ENCODE results near the gene TOMM40.
"Not testable (repeated sequence)": the region's sequence is repeated elsewhere in the genome, so short reads cannot be mapped to it uniquely, and the experiment has no call there.

Gene TOMM40

DNA sequence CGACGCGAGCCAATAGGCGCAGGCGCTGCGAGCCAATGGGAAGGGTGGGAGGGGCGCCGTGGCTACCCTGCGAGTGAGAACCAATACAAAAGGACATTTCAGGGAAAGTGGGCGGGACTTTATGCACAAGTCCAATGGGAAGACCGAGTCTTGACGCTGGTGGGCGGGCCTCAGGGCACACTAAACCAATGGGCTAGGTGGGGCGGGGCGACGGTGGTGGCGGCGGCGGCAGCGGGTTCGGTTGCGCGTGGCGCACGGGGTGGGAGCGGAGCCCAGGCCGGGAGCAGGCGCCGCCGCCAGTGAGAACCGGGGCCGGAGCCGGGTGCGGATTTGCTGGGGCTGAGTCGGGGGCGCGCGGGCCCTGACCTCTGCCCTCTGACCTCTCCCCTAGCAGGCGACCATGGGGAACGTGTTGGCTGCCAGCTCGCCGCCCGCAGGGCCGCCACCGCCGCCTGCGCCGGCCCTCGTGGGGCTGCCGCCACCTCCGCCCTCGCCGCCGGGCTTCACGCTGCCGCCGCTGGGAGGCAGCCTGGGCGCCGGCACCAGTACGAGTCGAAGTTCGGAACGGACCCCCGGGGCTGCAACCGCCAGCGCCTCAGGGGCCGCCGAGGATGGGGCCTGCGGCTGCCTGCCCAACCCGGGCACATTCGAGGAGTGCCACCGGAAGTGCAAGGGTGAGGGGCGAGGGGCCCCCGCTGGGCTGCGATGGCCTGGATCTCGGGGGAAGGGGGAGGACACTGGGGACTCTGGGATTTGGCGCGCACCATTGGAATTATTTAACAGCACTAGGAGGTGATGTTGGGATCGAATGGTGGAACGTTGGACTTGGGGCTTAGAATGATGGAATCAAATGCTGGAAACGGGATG is at the start of gene TOMM40:
Gene TOMM40, plus strand, starts transcription at position 239 of the 867 bp plus-strand sequence. Its CDS starts 162 bp downstream, at position 401.
- DNase-seq = peak in 1 of 2 experiments; percentile 27

DNA sequence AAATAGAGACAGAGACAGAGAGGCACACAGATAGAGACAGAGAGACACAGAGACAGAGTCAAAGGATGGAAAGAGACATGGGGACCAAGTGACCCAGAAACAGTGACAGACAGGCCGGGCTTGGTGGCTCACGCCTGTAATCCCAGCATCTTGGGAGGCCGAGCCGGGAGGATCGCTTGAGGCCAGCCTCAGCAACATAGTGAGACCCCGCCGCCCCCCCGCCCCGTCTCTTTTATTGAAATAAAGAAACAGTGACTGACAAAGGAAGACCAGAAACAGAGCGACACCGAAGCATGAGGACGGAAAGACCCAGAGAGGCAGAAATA is 45.8 kb upstream of the TOMM40 start:
- DNase-seq = no peak

DNA sequence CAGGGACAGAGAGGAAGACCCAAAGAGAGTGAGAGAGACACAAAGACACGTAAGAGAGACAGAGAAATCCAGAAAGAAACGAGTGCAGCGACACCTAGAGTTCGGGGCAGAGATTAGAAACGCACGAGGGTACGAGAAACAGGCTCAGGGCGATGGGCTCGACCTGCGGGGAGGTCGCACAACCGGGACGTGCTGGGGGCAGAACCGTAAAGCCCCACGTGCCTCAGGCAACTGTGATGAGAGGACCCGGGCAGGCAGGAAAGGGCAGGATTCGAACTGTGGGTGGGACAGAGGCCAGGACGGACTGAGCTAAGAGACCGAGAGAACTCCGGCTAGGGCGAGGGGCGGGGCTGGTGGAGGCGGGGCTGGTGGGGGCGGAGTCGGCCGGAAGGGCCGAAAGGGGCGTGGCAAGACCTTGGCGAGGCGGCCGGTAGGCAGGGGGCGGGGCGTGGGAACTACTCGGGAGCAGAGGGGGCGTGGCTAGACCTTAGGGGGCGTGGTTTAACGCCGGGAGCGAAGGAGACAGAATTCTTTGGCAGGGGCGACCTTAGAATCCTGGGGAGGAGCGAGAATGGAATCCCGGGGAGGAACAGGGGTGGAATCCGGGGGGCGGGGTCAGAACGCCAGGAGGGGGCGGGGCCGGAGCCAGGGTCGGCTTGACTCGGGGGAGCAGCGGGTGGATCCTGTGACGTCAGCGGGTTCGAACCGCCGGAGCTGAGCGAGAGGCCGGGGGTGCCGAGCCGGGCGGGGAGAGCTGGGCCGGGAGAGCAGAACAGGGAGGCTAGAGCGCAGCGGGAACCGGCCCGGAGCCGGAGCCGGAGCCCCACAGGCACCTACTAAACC is 45.2 kb upstream of the TOMM40 start, which contains the start of gene NECTIN2:
Gene NECTIN2, plus strand, starts transcription at position 686 of the 843 bp plus-strand sequence. CDS start 229 bp downstream, outside the sequence.
- DNase-seq = peak; percentile 65 to 87

DNA sequence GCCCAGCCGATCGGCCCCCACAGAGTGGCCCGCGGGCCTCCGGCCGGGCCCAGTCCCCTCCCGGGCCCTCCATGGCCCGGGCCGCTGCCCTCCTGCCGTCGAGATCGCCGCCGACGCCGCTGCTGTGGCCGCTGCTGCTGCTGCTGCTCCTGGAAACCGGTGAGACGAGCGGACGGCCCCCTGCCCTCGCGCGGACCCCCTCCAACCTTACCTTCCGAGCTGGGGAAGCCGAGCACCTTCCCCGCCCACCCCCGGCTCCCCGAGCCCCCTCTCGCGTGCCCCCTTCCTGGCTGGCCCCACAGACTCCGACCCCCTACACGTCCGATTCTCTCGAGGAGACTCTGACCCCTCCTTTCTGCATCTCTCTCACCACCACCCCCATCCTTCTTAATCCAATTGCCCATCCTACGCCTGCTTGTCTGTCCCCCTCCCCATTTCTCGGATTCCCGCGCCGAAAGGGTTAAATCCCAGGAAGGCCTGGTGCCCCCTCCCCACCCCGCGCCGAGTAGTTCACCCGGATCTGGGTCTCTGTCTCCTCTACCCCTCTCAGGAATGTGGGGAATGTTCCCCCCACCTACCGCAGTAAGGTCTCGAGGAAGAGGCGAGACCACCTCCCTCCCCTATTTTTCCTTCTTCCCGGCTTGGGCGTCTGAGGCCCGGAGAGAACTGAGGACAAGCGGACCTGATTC is 44.5 kb upstream of the TOMM40 start:
- no peak for DNase-seq

DNA sequence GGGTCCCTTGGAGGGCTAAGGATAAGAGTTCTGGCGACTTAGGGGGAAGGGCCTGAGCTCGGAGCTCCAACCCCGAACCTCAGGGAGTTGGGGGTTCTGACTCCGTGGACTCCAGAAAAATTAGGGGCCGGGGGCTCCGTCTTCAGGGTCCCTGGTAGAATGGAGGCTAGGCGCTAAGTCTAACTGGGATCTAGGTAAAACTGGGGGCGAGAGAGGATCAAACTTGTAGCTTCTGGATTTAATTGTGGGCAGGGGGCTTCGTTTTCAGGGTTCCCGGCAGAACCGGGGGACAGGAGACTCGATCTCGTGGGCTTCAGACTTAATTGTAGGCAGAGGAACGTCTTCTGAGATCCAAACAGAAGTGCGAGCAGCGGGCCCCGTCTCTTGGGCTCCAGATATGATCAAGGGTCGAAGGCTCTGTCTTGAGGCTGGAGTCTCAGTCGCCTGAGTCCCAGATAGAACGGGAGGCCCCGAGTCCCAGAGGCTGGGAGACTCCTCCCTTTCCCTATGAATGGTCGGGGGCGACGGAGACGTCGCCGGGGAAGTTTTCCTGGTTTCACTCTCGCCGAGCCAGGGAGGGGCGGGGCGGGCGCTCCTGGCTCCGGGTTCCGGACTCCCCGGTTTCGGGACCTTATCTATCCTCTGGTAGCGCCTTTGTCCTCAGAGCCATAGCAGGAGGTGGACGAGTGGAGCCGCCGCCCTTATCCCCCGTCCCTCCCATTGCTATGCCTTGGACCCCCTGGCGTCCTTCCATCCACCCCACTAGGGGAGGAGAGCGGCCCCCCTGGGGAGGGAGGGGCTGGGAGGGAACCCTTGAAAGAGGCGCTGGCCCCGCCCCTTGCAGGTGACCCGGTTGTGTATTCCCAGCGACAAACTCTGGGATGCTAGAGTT is 43.7 kb upstream of the TOMM40 start:
- no peak for DNase-seq

DNA sequence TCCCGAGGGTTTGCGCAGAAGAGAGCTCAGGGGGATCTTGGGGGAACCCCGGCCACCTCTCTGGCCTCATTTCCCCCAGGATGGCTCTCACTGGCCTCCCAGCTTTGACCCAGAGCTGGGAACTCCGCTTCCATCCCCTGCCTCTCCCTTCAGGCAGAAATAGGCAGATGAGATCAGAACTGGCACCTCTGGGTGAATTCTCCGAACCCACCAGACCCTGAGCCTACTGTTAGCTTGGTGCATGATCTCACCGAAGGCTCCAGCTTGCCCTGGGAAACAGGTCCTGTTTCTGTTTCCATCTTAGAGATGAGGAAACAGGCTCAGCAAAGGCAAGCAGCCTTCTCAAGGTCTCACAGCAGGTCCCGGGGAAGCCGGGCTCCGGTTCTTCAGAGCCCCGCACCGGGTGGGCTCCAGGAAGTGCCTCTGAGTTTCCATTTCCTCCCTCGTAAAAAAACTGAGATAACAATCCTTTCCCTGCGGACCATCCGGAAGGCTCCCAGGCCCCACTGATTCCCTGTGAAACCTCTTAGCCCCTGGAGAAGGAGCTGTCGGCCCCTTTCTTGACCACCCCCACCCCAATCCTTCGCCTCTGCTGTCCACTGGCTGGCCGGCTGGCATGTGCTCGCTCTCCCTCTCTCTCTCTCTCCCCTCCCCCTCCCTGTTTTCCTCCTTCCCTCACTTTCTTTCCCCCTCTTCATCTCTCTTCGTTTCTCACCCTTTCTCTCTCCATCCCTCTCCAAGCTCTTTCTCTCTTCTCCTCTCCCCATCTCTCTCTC is 42.8 kb upstream of the TOMM40 start:
- no peak for DNase-seq

DNA sequence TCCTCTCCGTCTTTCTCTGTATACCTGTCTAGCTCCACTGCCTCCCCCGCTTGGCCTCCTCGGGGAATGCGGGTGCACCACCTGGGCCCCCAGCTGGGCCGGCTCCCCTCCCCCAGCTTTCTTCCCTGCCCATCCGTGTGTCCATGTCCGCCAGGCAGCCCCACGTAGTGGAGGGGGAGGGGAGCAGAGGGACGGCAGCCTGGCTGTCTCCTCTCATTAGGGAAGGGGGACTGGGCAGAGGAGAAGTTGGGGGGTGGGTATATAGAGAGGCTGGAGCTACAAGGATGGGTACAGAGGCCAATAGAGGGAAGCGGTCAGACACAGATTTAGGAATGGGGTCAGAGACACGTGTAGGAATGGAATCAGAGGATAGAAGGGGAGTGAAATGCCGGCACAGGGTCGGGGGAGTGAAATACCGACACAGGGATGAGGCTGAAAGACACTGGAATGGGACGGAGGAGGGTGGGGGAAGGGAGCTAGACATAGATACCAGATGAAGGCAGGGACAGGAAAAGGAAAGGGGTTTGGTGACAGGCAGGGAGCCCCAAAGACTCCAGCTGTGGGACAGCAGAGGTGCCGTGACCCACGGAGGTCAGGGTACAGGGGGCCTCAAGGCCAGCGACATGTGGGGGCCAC is 42.1 kb upstream of the TOMM40 start:
- DNase-seq = no peak

DNA sequence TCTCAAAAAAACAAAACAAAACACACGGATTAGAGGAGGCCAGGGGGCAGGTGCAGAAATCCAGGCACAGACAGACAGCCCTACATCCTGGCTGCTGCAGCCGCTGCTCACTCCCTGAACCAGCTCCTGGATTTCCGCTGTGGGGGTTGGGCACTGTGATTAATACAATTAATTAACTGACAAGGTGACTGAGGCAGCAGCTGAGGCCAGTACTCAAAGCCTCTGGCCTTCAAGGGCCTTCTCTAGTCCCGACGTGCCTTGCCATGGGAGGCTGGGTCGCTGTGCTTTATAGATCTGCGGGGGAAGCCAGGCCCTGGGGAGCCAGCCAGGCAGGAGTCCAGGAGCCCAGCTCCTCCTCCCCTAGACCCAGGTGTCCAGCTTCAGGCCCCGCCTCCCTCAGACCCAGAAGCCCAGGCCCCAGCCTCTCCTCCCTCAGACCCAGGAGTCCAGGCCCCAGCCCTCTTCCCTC is 40.4 kb upstream of the TOMM40 start:
- DNase-seq = no peak

DNA sequence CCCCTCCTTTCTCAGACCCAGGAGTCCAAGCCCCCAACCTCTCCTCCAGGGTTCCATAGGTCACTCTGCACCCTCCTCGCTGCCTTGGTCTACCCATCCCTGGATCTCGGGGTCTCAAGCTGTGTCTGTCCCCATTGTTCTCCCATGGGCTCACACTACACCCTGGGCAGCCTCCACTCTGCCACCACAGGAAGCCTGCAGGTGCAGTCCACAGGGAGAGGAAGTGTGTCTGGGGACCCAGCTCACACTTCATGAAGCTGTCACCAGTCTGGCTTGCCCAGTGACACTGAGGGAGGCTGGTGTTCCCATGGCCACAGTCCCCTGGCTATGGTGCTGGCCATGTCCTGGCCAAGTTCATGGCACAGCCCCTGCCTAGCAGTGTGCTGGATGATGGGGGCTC is 39.6 kb upstream of the TOMM40 start:
- DNase-seq = no peak

DNA sequence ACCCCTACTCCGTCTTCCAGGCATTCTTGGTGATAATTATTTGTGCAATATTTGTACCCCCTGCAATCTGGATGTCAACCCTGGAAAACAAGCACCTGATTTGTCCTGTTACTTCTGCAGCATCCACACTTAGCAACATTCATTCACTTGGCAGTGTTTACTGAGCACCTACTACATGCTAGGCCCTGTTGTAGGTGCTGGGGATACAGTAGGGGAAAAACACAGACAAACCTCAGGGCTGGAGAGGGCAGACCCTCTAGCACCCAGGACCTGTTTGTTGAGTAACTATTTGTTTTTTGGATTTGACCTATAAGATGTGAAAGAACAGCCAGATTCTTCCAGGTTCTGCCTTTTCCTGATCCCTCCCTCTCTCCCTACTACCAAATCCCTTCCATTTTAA is 35.4 kb upstream of the TOMM40 start:
- DNase-seq = no peak

DNA sequence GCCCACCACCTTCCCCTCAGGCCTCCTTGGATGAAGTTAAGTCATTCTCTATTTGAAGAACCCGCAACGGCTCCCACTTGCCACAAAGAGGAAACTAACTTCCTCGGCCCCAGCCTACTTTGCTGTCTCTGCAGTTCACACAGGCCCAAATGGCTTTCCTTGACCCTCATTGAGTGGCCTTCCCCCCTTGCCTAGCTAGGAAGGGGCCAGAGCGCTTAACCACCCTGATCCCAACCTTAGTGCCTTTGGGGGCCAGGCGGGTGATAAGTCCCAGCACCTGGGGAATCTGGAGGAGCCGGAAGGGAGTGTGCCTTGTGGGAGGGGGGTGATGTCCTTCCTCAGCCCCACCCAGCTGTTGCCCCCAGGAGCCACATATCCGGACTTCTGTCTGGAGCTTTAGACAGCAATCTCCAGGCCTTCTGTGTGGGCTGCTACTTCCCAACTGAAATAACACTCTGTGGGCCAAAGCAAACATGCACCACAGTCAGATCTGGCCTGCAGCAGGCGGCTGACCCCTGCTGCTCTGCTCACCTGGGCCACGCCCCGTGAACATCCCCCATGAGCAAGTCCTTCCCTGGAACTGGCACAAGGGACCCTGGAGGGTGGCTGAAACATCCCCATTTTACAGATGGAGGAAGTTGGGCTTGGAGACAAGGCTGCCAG is 34.5 kb upstream of the TOMM40 start:
- DNase-seq = no peak

DNA sequence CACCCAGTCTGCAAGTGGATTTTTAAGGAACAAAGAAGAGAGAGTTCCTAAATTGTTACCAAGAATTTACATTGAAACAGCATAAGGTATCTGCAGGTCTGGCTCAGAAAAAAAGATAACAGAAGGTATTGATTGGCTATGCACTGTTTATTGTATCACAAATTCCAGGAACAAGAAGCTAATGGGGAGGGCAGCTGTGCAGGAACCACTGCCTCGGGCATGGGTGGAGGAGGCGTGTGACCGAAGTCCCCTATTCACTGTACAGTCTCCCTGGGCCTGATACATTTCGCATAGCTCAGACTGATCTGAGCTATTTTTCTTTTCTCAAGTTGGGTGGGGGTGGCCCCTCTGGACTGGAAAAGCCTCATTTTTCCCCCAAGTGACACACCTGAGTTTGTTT is 33.2 kb upstream of the TOMM40 start:
- DNase-seq = no peak

DNA sequence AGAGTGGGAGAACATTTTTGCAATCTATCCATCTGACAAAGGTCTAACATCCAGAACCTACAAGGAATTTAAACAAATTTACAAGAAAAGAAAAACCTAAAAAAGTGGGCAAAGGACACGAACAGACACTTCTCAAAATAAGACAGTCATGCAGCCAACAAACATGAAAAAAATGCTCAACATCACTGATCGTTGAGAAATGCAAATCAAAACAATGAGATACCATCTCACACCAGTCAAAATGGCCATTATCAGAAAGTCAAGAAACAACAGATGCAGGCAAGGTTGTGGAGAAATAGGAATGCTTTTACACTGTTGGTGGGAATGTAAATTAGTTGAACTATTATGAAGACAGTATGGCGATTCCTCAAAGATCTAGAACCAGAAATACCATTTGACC is 29.5 kb upstream of the TOMM40 start:
- DNase-seq = not testable (repeated sequence)

DNA sequence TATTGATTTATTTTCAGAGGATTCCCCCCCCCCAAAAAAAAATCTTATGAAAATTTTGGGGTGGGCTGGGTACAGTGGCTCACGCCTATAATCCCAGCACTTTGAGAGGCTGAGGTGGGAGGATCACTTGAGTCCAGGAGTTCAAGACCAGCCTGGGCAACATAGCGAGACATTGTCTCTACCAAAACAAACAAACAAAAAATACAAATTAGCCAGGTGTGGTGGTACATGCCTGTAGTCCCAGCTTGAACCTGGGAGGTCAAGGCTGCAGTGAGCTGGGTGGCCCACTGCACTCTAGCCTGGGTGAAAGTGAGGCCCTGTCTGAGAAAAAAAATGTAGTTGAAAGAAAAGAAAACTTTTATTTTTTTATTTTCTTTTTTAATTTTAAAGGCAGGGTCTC is 27.1 kb upstream of the TOMM40 start:
- no peak for DNase-seq

DNA sequence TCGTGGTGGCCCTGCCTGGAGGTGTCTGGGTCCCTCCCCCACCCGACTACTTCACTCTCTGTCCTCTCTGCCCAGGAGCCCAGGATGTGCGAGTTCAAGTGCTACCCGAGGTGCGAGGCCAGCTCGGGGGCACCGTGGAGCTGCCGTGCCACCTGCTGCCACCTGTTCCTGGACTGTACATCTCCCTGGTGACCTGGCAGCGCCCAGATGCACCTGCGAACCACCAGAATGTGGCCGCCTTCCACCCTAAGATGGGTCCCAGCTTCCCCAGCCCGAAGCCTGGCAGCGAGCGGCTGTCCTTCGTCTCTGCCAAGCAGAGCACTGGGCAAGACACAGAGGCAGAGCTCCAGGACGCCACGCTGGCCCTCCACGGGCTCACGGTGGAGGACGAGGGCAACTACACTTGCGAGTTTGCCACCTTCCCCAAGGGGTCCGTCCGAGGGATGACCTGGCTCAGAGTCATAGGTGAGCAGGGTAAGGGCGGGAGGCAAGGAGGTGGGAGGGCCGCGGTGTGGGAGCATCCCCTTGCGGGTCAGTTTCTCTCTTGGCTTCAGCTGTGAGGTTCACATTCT is 25.8 kb upstream of the TOMM40 start:
- no peak for DNase-seq

DNA sequence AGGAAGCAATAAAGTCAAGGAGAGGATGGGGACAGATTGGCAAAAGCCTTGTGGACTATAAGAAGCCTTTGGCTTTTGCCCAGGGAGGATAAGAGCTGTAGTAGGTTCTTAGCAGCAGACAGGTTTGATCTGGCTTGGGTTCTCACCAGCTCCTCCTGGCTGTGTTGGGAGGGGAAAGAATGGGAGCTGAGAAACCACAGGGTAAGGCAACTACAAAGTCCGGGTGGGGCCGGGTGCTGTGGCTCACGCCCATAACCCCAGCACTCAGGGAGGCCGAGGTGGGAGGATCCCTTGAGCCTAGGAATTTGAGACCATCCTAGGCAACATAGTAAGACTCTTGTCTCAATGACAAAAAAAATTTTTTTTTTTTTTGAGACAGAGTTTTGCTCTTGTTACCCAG is 24.4 kb upstream of the TOMM40 start:
- no peak for DNase-seq

DNA sequence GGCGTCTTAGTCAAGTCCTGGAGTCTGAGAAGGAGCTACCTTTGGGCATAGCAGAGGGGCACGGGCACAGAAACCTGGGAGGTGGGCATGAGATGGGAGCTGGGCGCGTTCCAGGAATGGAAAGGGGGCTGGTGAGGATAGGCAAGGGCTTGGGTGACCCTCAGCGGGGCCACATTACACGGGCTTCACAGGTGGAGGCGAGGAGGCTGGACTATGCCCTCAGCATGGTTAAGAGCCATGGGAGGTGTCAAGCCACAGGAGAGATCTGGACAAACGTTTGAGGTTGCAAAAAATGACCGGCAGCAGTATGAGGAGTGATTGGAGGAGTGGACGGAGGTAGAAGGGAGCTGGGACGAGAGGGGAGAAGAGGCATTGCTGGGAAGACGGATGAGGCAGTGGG is 23.5 kb upstream of the TOMM40 start:
- no peak for DNase-seq

DNA sequence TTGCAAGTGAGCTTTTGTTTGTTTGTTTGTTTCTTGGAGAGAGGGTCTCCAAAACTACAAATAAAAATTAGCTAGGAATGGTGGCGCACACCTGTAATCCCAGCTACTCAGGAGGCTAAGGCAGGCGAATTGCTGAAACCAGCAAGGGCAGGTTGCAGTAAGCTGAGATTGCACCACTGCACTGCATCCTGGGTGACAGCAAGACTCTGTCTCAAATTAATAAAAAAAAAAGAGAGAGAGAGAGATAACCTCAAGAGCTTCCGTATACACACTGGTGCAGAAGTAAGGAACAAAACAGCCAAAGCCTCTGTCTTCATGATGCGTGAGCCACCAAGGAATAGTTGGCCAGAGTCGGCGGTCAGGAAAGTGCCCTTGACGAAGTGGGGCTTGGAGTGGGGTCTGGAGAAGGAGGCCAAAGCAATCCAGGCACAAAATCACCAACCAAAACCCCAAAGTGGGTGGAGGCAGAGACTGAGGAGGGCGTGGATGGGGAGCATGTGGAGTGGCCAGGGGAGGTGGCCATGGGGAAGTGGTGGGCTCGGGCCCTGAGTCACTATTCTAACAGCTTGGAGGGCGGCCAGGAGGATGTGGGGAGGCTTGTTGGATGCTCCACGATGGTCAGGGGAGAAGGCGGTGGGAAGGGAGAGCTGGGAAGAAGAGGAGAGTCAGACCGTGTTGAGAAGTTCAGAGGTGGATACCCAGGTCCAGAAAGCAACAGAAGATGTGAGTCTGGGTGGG is 21.2 kb upstream of the TOMM40 start:
- no peak for DNase-seq

DNA sequence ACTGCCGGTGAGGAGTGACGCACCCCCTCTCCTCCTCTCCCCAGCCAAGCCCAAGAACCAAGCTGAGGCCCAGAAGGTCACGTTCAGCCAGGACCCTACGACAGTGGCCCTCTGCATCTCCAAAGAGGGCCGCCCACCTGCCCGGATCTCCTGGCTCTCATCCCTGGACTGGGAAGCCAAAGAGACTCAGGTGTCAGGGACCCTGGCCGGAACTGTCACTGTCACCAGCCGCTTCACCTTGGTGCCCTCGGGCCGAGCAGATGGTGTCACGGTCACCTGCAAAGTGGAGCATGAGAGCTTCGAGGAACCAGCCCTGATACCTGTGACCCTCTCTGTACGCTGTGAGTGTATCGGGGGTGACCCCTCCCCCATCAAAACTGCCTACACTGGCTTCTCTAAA is 19.2 kb upstream of the TOMM40 start:
- no peak for DNase-seq

Data from stimulated activated CD4-positive, alpha-beta T cell treated with anti-CD3 and anti-CD28 coated beads, Interleukin-4, amount 100 ng/mL, for 4 hours (primary cell).